ENCODE results near the gene ZFR. TPM values are rescaled to one million over a fixed set of nuclear protein-coding genes. Genes with fewer than 3 reads are reported as not detected.

Gene ZFR
- polyA plus RNA-seq, 1 of the 3 experiments (the other 2 are of a cell fraction): 24.6 TPM

- TF ChIP-seq CTCF (IDR thresholded peaks at IDR 0.05) (no peak), CHD2 (IDR thresholded peaks at IDR 0.05; ENCODE audit: low read length, partially characterized antibody) (no peak), EP300 (IDR thresholded peaks at IDR 0.05; ENCODE audit: borderline replicate concordance in 1 of 2, low read depth in 1 of 2, low read length in 1 of 2) (no peak), GATA2 (CRISPR knock-in tag; IDR thresholded peaks at IDR 0.05) (no peak)
- TF ChIP-seq, protein P1, sequence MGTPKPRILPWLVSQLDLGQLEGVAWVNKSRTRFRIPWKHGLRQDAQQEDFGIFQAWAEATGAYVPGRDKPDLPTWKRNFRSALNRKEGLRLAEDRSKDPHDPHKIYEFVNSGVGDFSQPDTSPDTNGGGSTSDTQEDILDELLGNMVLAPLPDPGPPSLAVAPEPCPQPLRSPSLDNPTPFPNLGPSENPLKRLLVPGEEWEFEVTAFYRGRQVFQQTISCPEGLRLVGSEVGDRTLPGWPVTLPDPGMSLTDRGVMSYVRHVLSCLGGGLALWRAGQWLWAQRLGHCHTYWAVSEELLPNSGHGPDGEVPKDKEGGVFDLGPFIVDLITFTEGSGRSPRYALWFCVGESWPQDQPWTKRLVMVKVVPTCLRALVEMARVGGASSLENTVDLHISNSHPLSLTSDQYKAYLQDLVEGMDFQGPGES (IDR thresholded peaks at IDR 0.05; ENCODE audit: low read depth, low read length): no peak
Observed at GRCh38 chr5:32426440-32427151, 17.9 kb downstream of the ZFR start (continued).

DNA sequence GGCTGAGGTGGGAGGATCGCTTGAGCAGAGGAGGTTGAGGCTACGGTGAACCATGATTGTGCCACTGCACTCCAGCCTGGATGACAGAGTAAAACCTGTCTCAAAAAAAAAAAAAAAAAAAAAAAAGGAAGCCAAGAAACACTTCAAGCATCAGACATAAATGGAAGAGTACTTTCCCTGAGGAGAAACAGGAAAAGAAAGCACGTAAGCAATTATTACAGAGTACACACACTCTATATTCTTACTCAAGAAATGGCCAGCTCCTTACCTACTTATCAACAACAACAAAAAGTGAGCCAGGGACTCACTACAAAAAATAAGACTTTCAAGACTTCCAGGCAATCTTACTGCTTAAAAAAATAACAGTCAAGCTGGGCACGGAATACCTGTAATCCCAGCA, 21.8 kb downstream of the ZFR start:
- Histone ChIP-seq H3K4me1 (ENCODE audit: control insufficient read depth in 1 of 2, insufficient read depth in 2 of 2, low read depth in 1 of 2, low read length in 1 of 2) (peaks cover 8 to 11% of the 10 kb centered on the region in 2 experiments; a peak in 3 of 4 replicates), H3K27me3 (ENCODE audit: insufficient read depth) (no peaks in the 10 kb centered on the region), H3K79me2 (ENCODE audit: insufficient read depth) (peaks cover 100% of the 10 kb centered on the region), H3F3A (replicated peaks; ENCODE audit: insufficient read depth) (peaks cover 10% of the 10 kb centered on the region), H3K27ac (ENCODE audit: low read depth in 2 of 2, low read length in 1 of 2) (no peak overlapping the region), H3K9ac (no peak overlapping the region), H3K9me2 (no peaks in the 10 kb centered on the region), H3K4me2 (no peak overlapping the region), H4K20me1 (ENCODE audit: insufficient read depth) (peaks cover 75% of the 10 kb centered on the region), H3K4me3 (ENCODE audit: low read depth in 2 of 2, low read length in 1 of 2) (no peak overlapping the region), H3K36me3 (replicated peaks in 1 of 2; ENCODE audit: control insufficient read depth in 1 of 2, insufficient read depth in 2 of 2, low read length in 1 of 2) (peaks cover 7 to 61% of the 10 kb centered on the region in 2 experiments), H2AFZ (ENCODE audit: low read depth) (no peak overlapping the region), H3K9me3 (peaks cover 6% of the 10 kb centered on the region; the same call in 1 of the 2 replicates)
- WGBS (ENCODE audit: low lambda C conversion rate): 98% methylated on average over 4 of the region's 4 CpGs
- CTCF ChIA-PET: no interaction called here
- DNase-seq: no peak
- POLR2A ChIA-PET: no interaction called here
- TF ChIP-seq NFIC (IDR thresholded peaks at IDR 0.05; ENCODE audit: borderline replicate concordance) (no peak), USF1 (IDR thresholded peaks at IDR 0.05; ENCODE audit: borderline replicate concordance, low read depth) (no peak), GATA2 (CRISPR knock-in tag; IDR thresholded peaks at IDR 0.05) (no peak), SIN3A (IDR thresholded peaks at IDR 0.05; ENCODE audit: borderline replicate concordance, low read depth, low read length) (no peak), FOXJ3 (CRISPR knock-in tag; IDR thresholded peaks at IDR 0.05) (no peak), SMC3 (IDR thresholded peaks at IDR 0.05; ENCODE audit: low read depth, low read length) (no peak), FOSL2 (IDR thresholded peaks at IDR 0.05; ENCODE audit: borderline replicate concordance, low read depth) (no peak), POLR2AphosphoS5 (IDR thresholded peaks at IDR 0.05; ENCODE audit: low read depth, low read length) (no peak), EP300 (IDR thresholded peaks at IDR 0.05; ENCODE audit: borderline replicate concordance in 1 of 2, low read depth in 1 of 2, low read length in 1 of 2) (no peak), CTCF (IDR thresholded peaks at IDR 0.05) (no peak), EZH2phosphoT487 (IDR thresholded peaks at IDR 0.05; ENCODE audit: borderline replicate concordance, low read depth) (no peak), NRF1 (IDR thresholded peaks at IDR 0.05; ENCODE audit: low read depth, low read length) (no peak), JUND (IDR thresholded peaks at IDR 0.05) (no peak), MXI1 (IDR thresholded peaks at IDR 0.05; ENCODE audit: low read depth, low read length) (no peak), FOXM1 (IDR thresholded peaks at IDR 0.05; ENCODE audit: low read depth) (no peak)
- TF ChIP-seq, protein P1 (IDR thresholded peaks at IDR 0.05; ENCODE audit: low read depth, low read length): no peak
- TF ChIP-seq, protein P2, sequence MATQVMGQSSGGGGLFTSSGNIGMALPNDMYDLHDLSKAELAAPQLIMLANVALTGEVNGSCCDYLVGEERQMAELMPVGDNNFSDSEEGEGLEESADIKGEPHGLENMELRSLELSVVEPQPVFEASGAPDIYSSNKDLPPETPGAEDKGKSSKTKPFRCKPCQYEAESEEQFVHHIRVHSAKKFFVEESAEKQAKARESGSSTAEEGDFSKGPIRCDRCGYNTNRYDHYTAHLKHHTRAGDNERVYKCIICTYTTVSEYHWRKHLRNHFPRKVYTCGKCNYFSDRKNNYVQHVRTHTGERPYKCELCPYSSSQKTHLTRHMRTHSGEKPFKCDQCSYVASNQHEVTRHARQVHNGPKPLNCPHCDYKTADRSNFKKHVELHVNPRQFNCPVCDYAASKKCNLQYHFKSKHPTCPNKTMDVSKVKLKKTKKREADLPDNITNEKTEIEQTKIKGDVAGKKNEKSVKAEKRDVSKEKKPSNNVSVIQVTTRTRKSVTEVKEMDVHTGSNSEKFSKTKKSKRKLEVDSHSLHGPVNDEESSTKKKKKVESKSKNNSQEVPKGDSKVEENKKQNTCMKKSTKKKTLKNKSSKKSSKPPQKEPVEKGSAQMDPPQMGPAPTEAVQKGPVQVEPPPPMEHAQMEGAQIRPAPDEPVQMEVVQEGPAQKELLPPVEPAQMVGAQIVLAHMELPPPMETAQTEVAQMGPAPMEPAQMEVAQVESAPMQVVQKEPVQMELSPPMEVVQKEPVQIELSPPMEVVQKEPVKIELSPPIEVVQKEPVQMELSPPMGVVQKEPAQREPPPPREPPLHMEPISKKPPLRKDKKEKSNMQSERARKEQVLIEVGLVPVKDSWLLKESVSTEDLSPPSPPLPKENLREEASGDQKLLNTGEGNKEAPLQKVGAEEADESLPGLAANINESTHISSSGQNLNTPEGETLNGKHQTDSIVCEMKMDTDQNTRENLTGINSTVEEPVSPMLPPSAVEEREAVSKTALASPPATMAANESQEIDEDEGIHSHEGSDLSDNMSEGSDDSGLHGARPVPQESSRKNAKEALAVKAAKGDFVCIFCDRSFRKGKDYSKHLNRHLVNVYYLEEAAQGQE (IDR thresholded peaks at IDR 0.05; ENCODE audit: low read depth, low read length): no peak
